HuH-7.5 (cell line): ENCODE results near the gene MICAL2.

Experiments
- DNase-seq: peaks from one replicate; pipeline ENCODE4 v3.0.0; 2011; ENCODE audit warnings: low spot score

The MICAL2 gene

DNA sequence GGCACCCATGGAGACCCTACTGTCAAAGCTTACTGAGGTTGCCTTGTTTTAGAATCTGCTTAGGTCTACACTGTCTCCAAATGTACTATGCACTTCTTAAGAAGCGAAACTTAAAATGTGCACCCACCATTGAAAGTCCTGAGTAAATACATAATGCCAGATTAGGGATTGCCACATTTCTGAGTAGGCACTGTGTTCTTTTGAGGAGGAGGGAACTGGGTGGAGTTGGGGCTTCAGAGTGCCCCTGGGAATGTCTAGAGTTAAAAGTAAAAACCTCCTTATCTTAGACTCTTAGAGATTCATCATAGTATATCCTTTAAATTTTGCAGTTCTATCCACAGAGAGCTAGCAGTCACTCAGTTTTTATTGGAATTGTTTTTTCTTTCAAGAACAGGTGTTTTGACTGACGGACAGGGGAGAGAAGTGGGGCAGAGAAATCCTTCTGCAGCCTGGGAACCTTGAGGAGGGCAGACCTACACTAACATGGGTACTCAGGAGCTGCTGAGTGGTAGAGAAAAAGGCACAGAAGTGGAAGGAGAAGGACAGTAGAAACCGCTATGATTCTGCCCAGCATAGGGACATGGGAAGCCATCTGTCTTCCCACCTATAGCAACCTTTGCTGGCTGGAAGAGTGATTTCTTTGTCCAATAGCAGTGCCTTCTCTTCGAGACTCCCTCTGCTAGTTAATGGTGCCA, 33.4 kb upstream of the MICAL2 start:
- no peak for DNase-seq

DNA sequence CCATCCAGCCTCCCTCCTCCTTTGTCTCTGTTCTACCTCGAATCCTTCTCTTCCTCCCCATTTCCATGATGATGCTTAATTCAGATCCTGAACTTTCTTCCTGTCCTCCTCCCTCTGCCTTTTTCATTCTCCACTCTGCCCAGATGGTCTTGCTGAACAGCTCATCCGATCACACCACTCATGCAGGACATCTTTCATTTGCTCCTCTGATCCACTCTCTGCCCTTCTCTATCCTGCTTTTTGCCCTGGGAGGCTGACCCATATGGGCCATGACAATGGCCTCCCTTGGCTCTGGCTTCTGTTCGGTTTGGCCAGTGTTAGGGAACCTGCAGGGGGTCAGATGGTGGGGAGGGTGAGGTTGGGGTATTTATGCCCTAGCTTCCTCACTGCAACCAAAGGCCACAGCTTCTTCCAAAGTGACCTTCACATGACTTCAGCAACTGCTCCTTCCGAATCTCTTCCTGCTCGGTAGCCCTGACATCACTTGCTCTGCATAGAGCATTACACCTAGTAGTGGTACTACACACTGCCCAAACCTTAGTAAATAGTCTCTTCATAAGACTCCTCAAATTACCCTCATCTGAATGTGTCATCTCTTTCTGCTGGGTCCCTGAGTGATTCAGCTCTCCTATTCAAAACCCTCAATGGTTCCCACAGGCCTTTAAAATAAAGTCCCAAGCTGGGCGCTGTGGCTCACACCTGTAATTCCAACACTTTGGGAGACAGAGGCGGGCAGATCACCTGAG, 32.7 kb upstream of the MICAL2 start:
- DNase-seq: no peak

DNA sequence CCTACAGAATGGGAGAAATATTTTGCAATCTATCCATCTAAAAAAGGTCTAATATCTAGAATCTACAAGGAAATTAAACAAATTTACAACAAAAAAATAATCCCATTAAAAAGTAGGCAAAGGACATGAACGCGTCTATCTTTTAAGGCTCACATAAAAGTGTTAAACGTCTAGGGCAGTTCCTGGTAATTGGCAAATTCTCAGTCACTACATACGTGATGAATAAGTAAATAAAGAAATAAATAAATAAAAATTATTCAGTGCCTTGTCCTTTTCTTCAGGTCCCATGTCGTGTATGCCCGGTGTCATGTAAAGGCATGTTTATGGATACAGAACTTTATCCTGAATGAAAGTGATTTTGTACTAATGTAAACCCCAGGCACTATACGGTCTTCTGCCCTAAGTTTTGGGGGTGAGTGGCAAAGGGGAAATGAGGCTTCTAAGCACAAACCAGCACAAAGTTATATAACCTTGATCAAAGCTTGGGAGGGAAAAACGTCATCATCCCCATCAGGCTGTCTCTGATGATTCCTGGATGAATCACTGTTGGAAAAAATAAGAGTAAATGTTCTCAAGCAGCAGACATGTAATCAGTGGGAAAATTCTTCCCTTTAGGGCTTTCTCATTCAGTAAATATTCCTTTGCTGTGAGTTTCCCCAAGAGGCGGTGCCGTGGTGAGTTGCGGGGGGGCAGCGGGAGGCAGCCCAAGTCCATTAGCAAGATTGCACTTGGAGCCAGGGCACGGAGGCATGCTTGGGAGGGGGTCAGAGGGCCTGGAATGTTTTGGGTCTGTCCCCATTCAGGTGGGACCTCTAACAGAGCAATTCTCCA, 30.4 kb upstream of the MICAL2 start:
- no peak for DNase-seq

DNA sequence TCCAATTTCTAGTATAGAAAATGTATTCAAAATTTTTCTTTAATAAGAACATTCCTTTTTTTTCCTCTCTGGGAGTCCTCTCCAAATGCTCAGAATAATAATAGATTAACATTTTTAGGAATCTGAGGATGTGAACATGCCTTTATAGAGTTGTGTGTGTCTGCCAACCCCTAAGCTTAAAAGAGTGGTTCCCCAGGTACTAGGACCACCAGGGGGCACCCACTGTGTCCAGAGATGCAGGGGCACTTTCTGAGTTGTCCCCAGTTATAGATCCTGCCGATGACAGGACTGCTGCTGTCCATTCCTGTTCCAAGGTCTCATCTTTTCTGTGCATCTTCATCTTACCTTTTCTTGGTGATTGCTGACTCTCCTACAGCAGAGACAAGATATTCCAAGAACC, 27.0 kb upstream of the MICAL2 start:
- DNase-seq: no peak

DNA sequence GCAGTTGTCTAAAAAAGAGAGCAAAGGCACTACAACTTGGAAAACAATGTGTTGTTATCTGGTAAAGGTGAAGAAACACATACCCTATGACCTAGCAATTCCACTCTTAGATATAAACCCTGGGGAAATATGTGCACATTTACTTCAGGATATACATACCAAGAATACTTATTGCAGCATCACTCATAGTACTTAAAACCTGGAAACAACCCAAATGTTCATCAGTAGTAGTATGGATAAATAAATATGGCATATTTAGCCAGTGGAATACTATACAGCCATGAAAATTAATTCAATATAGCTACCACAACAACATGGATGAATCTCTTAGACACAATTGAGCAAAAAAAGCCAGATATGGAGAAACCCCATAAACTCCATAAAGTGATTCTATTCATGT, 26.1 kb upstream of the MICAL2 start:
- DNase-seq: no peak

DNA sequence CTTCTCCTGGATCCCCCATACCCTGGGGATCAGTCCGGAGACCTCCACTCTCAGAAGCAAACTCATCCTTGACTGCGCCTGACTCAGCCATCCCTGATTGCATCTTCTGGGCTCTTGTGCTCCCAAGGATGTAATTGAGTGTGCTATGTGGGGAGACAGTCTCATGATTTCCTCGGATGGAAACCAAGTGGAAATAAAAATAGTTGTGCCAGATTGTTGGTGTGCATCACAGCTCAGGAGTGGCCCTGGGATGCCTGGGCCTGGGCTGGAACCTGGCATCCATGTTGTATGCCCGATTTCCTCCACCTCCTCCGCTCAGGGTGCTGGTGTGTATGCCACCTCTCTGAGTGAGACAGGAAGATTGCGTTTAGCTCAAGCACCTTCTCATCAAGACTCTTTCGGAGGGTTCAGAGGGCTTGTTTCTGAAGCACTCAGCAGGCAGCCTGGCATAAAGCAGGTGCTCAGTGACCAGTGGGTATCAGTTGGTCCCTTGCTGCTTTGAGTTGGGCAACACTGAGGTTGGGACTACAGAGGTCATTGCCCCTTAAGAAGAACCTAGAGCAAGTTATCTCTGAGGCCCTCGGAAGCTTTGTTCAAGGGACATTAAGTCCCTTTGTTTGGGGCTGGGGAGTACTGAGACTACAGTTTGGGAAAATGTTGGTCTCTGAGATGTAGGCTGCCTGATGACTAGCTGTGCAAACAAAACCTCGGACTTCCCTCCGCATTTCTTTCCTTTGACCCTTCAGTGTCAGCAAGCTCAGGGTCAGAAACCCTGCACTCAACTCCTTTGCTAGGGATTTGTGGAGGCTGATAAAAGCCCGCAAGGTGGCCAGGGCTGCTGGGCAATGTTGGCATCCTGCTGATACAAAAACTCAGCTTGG, 24.8 kb upstream of the MICAL2 start:
- DNase-seq: no peak

DNA sequence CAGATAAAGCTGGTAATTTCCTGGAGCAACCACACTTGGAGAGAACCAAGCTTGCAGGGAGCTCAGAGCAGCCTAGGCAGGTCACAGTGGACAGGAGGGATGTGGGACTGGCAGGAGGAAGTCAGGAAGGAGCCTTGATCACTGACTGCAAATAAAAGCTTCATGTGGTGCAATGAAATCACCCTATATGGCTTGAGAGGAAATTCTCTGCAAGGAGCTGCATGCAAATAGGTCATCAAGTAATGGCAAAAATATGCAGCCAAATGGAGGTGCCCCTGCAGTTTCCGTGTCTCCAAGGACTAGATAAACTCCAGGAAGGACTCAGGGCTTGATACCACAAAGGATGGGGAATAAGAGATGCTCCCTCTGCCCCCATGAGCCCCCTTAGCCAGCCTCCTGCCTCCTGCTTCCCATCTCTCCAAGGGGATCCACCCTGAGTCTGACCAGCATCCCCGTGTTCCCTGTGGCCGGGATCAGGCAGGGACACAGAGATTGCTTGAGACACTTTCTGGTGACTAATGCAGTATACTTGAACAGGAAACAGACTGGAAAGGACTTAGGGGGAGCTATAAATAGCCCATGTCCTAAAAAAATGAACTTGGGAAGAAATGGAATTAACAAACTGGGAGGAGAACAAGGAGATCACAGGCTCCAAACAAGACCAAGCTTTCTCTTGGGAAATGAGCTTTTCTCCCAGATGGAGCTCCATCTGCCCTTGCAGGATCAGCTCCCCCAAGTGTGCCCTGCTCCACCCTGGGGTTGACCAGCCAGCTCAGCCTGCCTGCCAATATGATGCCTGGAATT, 23.9 kb upstream of the MICAL2 start:
- DNase-seq: no peak

DNA sequence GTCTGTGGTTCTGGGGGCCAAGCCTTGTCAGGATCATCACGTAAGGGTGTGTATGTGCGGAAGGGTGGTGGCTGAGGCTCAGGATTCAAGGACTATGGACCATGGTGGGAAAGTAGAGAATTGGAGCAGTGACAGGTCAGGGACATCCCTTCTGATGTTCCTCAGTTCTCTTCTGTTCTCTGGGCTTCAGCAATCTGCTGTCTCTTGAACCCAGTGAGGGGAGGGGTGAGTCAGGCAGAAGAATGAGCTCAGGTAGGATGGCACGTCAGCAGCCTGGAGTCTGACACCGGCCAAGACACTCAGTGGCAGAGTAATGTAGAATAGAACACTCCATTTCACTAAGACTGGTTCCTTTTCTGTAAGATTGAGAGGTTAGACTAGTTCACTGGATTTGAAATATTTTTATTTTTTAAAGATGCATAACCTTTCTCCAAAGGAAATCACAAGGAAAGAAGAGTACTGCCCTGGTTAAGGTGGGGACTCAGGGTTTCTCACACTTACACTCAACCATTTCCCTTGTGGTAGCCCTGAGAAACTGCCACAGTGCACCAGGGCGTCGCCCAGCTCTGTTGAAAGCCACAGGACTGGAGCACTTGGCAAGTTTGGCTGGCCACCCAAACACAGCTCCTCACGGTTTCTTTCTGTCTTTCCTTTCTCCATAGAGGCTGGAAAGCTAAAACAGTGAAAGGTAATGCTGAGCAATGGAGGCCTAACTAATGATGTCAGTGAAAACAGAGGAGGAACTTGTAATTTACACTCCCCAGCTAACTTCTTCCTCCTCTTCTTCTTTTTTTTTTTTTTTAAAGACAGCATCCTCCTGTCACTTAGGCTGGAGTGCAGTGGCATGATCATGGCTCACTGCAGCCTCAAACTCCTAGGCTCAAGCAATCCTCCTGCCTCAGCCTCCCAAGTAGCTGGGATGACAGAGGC, 23.1 kb upstream of the MICAL2 start:
- no peak for DNase-seq

DNA sequence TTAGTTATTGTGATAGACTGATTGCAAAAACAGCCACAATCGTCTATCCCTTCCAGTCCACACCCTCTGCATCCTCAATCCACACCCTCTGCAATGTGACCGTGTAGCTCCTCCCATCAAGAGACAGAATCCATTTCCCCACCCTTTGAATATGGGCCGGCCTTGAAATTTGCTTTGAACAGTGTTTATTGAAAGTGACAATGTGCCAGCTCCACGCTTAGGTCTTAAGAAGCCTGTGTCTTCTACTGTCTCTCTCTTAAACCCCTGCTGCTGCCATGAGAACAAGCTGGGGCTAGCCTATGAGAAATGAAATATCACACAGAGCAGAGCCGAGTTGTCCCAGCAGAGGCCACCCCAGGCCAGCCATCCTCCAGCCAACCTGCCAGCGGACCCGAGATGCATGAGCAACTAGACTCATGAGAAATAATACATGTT, 22.3 kb upstream of the MICAL2 start:
- no peak for DNase-seq

DNA sequence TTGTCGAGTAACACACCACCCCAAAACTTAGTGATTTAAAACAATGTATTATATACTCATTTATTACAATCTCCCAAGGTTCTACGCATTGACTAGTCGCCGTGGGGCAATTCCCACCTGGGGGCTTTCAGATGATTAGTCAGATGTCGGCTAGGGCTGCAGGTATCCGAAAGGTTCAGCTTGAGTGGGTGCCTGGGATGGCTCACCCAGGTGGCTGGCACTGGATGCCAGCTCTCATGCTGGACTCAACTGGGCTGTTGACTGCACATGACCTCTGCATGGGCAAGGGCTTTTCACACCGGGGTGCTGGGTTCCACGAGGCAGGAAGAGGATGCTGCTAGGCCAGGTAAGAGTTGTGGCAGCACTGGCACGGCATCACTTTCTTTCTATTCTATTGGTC, 21.9 kb upstream of the MICAL2 start:
- DNase-seq: no peak

DNA sequence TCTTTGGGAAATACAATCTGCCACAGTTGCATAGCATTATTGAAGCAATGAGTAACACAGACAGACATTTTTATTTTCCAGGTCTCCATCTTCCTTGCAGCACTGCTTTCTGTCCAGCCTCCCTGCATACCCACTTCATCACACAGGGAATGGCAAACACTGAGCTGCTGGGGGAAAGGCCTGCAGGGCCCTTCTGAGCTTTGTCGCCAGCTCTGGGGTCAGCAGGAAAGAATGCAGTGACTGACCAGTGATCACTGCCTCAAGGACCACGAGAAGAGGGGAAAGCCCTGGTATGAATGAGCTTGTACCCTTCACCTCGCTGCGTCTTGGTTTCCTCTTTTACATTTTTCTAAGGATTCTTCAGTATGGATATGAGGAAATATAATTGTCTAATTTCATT, 21.3 kb upstream of the MICAL2 start:
- no peak for DNase-seq

DNA sequence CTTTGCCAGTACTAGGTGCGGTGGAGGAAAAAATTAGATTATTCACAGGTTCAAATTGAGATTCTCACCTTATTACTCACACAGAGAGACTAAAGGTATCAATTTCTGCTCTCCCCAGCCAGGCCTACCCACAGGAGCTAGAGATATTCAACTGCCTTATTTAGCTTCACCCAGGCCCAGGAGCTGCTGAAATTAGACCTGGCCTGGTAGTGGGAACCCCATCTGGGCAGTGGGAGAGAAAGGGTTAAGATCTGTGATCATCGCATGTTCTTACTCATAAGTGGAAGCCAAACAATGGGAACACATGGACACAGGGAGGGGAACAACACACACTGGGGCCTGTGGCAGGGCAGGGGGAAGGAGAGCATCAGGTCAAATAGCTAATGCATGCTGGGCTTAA, 20.9 kb upstream of the MICAL2 start:
- no peak for DNase-seq

DNA sequence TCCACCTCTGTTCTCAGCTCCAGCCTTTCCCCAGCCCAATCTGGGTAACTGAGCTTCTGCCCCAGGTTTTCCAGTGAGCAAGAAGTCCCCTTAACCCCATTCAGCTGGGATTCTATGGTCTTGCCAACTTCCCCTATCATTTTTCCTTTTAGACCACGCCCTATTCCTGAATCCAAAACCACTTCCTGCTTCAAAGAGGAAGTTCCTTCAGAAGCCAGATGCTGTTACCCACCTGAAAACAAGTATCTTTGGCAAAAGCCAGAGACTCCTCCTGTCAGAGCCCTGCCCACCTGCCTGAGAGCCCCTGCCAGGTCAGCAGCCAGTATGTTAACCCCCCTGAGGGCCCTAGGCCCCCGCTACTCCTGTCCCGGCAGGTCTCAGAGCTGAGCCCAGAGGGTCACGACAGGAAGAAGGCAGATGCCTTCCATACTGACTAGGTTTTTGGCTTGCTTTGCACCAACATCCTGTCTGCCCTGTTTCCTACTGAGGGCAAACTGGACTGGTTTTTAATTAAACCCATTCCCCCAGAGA, 20.3 kb upstream of the MICAL2 start:
- no peak for DNase-seq

DNA sequence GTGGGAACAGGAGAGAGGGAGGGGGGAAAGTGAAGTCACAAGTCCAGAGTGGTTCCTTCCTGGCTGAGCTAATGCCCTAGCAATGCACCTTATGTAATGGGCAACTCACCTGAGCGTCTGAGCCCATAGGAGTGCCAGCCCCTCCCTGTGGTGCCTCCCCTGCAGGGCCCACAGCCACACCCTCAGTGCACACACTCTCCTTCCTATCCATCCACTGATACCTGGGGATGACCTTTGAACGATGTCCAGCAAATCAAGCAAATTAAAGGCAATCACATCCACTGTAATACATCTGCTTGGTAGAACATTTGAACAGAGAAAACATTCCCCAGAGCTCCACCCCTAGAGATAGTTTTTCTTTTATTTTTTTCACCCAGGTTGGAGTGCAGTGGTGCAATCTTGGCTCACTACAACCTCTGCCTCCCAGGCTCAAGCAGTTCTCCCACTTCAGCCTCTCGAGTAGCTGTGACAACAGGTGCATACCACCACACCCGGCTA, 19.6 kb upstream of the MICAL2 start:
- DNase-seq: no peak

DNA sequence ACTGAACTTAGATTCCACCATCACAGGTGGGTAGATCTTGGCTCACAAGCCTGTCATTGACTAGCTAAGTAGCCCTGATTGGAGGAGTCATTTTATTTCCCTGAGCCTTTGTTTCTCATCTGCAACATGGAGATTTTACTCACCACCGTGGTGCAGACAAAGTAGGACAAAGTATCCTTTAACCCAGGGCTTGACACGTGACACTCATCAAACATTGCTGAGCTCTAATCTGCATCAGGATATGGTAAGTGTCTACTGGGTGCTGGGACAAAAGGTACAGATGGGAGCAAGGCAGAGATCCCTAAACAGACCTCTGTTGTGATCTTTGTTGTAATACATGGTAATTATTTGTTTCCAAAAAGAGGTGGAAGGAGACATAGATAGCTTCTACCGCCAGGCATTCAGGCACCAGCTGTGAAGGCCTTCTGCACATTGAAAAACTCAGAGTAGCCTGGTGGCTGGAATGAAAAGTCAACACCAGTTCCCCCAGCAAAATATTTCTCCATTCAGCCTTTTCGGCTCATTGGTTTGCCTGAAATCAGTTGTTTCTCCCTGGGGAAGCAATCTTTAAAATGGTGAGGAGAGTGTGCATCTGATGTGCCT, 18.3 kb upstream of the MICAL2 start:
- DNase-seq: no peak

DNA sequence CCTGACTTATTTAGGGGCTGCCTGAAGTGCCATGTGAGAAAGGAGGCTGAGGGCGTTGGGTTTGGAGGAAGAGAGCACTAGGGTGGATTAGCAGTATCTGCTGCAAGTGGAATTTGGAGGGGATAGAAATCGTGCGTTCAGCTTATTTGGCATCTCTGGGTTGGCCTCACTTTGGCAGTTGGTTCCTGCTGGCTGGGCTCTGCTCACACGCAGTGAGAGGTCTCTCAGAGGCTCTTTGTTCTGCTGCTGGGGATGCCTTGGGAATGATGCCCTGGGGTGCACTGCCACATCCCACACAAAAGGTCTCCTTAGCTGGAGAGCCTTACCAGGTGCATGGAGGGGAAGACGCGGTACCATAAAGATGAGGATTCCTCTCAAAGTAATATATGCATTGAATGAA, 17.7 kb upstream of the MICAL2 start:
- DNase-seq: no peak

DNA sequence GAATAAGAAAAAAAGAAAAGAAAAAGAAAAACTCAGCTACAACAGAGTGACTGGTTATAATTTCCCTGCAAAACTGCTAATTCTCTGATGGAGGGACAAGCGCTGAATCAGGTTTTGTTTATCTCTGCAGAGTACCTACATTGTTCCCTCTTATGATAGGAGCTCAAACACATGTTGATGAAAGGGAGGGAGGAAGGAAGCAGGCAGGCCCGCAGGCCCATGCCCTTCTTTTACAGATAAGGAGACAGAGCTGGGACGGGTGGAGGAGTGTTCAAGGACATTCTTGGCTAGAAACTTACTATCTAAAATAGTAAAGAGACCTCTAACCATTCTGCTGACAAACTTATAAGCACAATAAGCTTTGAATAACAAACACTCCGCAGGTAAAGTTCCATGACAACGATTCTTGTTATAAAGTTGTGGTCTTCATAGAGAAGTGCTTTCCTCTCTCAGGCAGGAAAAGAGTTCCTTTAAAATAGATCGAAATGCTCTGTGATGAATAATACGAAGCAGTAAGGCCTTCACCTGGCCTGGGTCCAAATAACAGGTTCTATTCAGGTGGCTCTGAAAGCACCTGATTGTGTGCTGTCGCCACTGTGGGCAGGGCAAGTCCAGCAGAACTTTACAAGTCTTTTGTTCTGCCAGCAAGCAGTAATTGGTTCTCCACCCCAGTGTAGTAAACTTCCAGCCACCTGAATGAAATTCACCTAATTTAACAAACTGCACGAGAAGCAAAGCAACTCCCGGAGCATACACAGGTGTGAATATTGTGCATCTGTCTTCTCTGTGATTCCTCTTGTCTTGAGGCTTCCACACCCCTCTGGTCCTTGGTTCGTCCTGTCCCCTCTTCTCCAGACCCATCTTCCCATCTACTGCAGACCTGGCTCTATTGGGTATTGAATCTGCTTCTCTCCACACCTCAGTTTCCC, 15.3 kb upstream of the MICAL2 start:
- DNase-seq: no peak

DNA sequence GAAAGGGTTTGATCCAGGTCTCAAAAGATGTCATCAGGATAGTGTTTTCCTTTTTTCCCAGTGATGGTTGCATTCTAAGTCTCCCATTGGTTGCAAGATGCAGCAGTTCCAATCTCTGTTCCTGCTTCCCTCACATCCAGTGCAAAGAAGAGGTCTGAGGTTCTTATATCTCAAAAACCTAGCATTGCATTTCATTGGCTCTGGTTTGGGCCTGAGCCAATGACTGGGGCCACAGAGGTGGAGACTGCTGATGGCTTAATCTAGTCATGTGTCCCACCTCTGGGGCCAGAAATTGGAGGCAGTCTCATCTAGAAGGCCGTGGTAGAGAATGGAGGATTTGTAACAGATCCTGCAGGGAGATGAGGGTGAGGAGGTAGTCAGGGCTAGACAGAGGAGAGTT, 13.2 kb upstream of the MICAL2 start:
- no peak for DNase-seq
